Measurements from ENCODE around the gene PSMG2. TPM values are rescaled to one million over a fixed set of nuclear protein-coding genes. Genes with fewer than 3 reads are reported as not detected.

Gene PSMG2
- total RNA-seq, 2 donors from 2014 or later = 73.9 to 78.6 TPM

- Histone ChIP-seq H3K9me3 (no peaks in the 10 kb centered on the region), H3K27ac (no peak overlapping the region), H3K27me3 (replicated peaks; ENCODE audit: insufficient read depth) (no peaks in the 10 kb centered on the region), H3K36me3 (no peaks in the 10 kb centered on the region), H3K4me3 (no peak overlapping the region), H3K4me1 (replicated peaks) (peaks cover 8% of the 10 kb centered on the region)
- TF ChIP-seq POLR2AphosphoS5 (IDR thresholded peaks at IDR 0.05) (no peak), POLR2A (IDR thresholded peaks at IDR 0.05) (no peak), CTCF (IDR thresholded peaks at IDR 0.05) (no peak)
- DNase-seq (ENCODE audit: low spot score) = no peak
- intact Hi-C loops (cut with DNase I) = loop anchor here (5.0 kb wide), 1 partner anchor 42 kb away; the partner anchor contains the start of gene SPIRE1
- WGBS = 82% methylated on average over 2 of the region's 2 CpGs
These were observed 3.1 kb upstream of the PSMG2 start for GRCh38 chr18:12699747-12700146.

- intact Hi-C loops (cut with DNase I) = loop anchor here (5.0 kb wide), 1 partner anchor 44 kb away; the partner anchor contains the start of gene SPIRE1
- Histone ChIP-seq H3K4me3 (no peak overlapping the region), H3K9me3 (no peaks in the 10 kb centered on the region), H3K4me1 (replicated peaks) (peaks cover 8% of the 10 kb centered on the region), H3K27me3 (replicated peaks; ENCODE audit: insufficient read depth) (no peaks in the 10 kb centered on the region), H3K36me3 (no peaks in the 10 kb centered on the region), H3K27ac (no peak overlapping the region)
- WGBS = 78% methylated on average over 3 of the region's 3 CpGs
- DNase-seq (ENCODE audit: low spot score) = no peak
- TF ChIP-seq POLR2A (IDR thresholded peaks at IDR 0.05) (no peak), CTCF (IDR thresholded peaks at IDR 0.05) (no peak), POLR2AphosphoS5 (IDR thresholded peaks at IDR 0.05) (no peak)
These were observed 1.7 kb upstream of the PSMG2 start for GRCh38 chr18:12701161-12701560.

GRCh38 chr18:12703096-12703567, 290 bp downstream of the PSMG2 start:
- intact Hi-C loops (cut with DNase I) = loop anchor here (5.0 kb wide), 1 partner anchor 46 kb away; the partner anchor contains the start of gene SPIRE1
- TF ChIP-seq POLR2AphosphoS5 (IDR thresholded peaks at IDR 0.05) (no peak), POLR2A (IDR thresholded peaks at IDR 0.05) (no peak), CTCF (IDR thresholded peaks at IDR 0.05) (no peak)

GRCh38 chr18:12703664-12704063, 822 bp downstream of the PSMG2 start:
- no peak for DNase-seq (ENCODE audit: low spot score)
- H3K9me3 ChIP-seq = no peaks in the 10 kb centered on the region
- peak overlapping the region; percentile 93 to 96 for H3K27ac ChIP-seq
- intact Hi-C loops (cut with DNase I) = loop anchor here (5.0 kb wide), 1 partner anchor 46 kb away; the partner anchor contains the start of gene SPIRE1
- peaks cover 8% of the 10 kb centered on the region for H3K4me1 ChIP-seq (replicated peaks)
- WGBS = 1% methylated on average over 2 of the region's 2 CpGs
- no peaks in the 10 kb centered on the region for H3K27me3 ChIP-seq (replicated peaks; ENCODE audit: insufficient read depth)
- H3K36me3 ChIP-seq = peaks cover 0 to 3% of the 10 kb centered on the region in 2 donors
- peak overlapping the region; percentile 83 to 91 for H3K4me3 ChIP-seq
- TF ChIP-seq POLR2AphosphoS5 (IDR thresholded peaks at IDR 0.05) (no peak), POLR2A (IDR thresholded peaks at IDR 0.05) (no peak), CTCF (IDR thresholded peaks at IDR 0.05) (no peak)

More at GRCh38 chr18:12703096-12703567, 290 bp downstream of the PSMG2 start:
- no peaks in the 10 kb centered on the region for H3K27me3 ChIP-seq (replicated peaks; ENCODE audit: insufficient read depth)
- under 1% methylated on average over 28 of the region's 28 CpGs for WGBS
- peak overlapping the region; percentile 83 to 91 for H3K4me3 ChIP-seq
- no peak for DNase-seq (ENCODE audit: low spot score)
- H3K27ac ChIP-seq = peak overlapping the region; percentile 93 to 96
- no peaks in the 10 kb centered on the region for H3K9me3 ChIP-seq
- peaks cover 8% of the 10 kb centered on the region for H3K4me1 ChIP-seq (replicated peaks)
- H3K36me3 ChIP-seq = peaks cover 0 to 3% of the 10 kb centered on the region in 2 donors

- 99% methylated on average over 5 of the region's 5 CpGs for WGBS
- no peak for DNase-seq (ENCODE audit: low spot score)
- peaks cover 0 to 3% of the 10 kb centered on the region in 2 donors for H3K36me3 ChIP-seq
- TF ChIP-seq CTCF (IDR thresholded peaks at IDR 0.05) = no peak
- TF ChIP-seq POLR2A (IDR thresholded peaks at IDR 0.05) = no peak
- no peak for TF ChIP-seq POLR2AphosphoS5 (IDR thresholded peaks at IDR 0.05)
- H3K9me3 ChIP-seq = no peaks in the 10 kb centered on the region
- no peaks in the 10 kb centered on the region for H3K4me1 ChIP-seq (replicated peaks)
- no peak overlapping the region for H3K4me3 ChIP-seq
- intact Hi-C loops (cut with DNase I) = no loop called here
- no peak overlapping the region for H3K27ac ChIP-seq
- H3K27me3 ChIP-seq (replicated peaks; ENCODE audit: insufficient read depth) = no peaks in the 10 kb centered on the region
These were observed 8.6 kb downstream of the PSMG2 start for GRCh38 chr18:12711446-12711845.

Measured in prostate gland (tissue), 2 donors.